Transverse colon (tissue), 4 donors: ENCODE results near the gene PTPRC. TPM values are rescaled to one million over a fixed set of nuclear protein-coding genes. Genes with fewer than 3 reads are reported as not detected.
"Not testable (repeated sequence)": the region's sequence is repeated elsewhere in the genome, so short reads cannot be mapped to it uniquely, and the experiment has no call there.

ENCODE experiments used
- DNase-seq: peaks from one replicate; pipeline ENCODE4 v3.0.0-alpha.2; 2019
- H3K27ac ChIP-seq, 4 donors: fragments of 200-600 bp; sonication (generic); 2 replicates each; pipeline ENCODE4 v1.5.1; 2016 to 2018; ENCODE audit warnings: inconsistent platforms in 4 of 4
- H3K27me3 ChIP-seq: fragments of 200-600 bp; sonication (generic); 2 replicates; pipeline ENCODE4 v1.5.1; 2017; ENCODE audit warnings: inconsistent platforms
- H3K36me3 ChIP-seq, 4 donors: fragments of 200-600 bp; sonication (generic); 2 replicates each; pipeline ENCODE4 v1.5.1; 2017 to 2019; ENCODE audit warnings: inconsistent platforms in 4 of 4
- H3K4me1 ChIP-seq, 4 donors: fragments of 200-600 bp; sonication (generic); 2 replicates each; pipeline ENCODE4 v1.5.1; 2017 to 2020; ENCODE audit warnings: inconsistent platforms in 4 of 4
- H3K4me3 ChIP-seq, 4 donors: fragments of 200-600 bp; sonication (generic); 1 replicate in 1 of 4; 2 replicates in 3 of 4; pipeline versions ENCODE4 v1.5.1 to v1.6.1; 2017 to 2019; ENCODE audit warnings: inconsistent platforms in 4 of 4
- H3K9me3 ChIP-seq, 2 donors: fragments of 200-600 bp; sonication (generic); 2 replicates each; pipeline ENCODE4 v1.5.1; 2017 to 2019; ENCODE audit warnings: inconsistent platforms in 2 of 2
- EP300 ChIP-seq: sonication (generic); formaldehyde crosslinking; IDR thresholded peaks from one replicate; pipeline ENCODE4 v1.6.1; 2017; ENCODE audit warnings: antibody characterized with exemption, low read depth
- POLR2A ChIP-seq: fragments of 450-650 bp; IDR thresholded peaks from one replicate; pipeline ENCODE4 v1.6.1; 2016; ENCODE audit warnings: antibody characterized with exemption, mild to moderate bottlenecking, moderate library complexity
- POLR2AphosphoS5 ChIP-seq, 3 donors: sonication (generic); formaldehyde crosslinking; IDR thresholded peaks; one replicate each; pipeline ENCODE4 v1.6.1; 2016; ENCODE audit warnings: antibody characterized with exemption in 3 of 3
- WGBS, 2 donors: methylation state at CpG; one replicate each; pipeline ENCODE4 v1.1.5; 2018; ENCODE audit warnings: low coverage in 1 of 2; 5-methylcytosine and 5-hydroxymethylcytosine counted together
- in situ Hi-C, 4 donors: fragments of 200-750 bp; cut with MboI; loops; one replicate each; pipeline versions ENCODE4 v1.15.0 to v1.15.1; 2017; ENCODE audit warnings: low sequenced_read_pairs in 3 of 4, low pct_ligation_motif_present in 1 of 4, low pct_unique_long_range_greater_than_20kb in 1 of 4
- intact Hi-C: fragments of 100-400 bp; cut with DNase I; formaldehyde crosslinking; loops from one replicate; pipeline ENCODE4 v1.15.1; 2023; ENCODE audit warnings: low total_unique reads
- total RNA-seq, 4 donors: library from RNA; depleted of rRNA; stranded (reverse); fragments of >200 nt; gene quantifications; one replicate each; pipeline ENCODE4 v1.1.0, GENCODE V29; 2016
- TF ChIP-seq, protein P1 (sequence below), 5 experiments: fragments of 200-600 bp in 3 of 5; fragments of 450-650 bp in 2 of 5; sonication (generic) in 3 of 5; IDR thresholded peaks; 1 replicate in 2 of 5; 2 replicates in 3 of 5; pipeline ENCODE4 v1.5.1; 2016 to 2017; ENCODE audit warnings: antibody characterized with exemption in 5 of 5, inconsistent platforms in 3 of 5, mild to moderate bottlenecking in 2 of 5, moderate library complexity in 1 of 5

The PTPRC gene
- total RNA-seq, 4 donors from 2014 or later: 6.4 to 50.7 (median 25.6) TPM

DNA sequence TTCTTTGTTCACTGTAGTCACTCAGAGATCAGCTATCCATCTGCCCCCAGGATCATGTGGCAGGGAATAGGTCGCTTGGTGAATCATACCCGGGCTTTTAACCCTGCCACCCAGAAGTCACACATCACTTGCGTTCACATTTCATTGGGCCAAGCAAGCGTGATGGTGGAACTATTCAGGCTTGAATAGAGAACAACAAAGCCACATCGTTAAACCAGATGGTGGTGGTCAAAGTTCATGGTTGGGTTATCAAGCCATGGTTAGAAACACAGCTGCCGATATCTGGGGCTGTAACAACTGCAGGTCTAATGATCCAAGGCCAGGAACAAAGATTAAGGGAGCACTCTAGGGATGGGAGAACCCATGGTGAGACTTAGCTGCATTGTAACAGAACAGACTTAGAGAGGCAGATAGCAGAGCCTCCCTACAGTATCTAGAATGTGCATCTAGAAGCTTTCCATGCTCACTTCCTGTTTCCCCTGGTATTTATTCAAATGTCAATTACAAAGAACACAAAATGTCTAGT lies 40.0 kb upstream of the PTPRC start:
- in situ Hi-C loops: no loop called here
- 50 to 72% methylated on average over 4 to 6 of the region's 6 CpGs for WGBS, 2 donors
- no peak for DNase-seq
- Histone ChIP-seq H3K27ac (no peak overlapping the region), H3K36me3 (no peaks in the 10 kb centered on the region), H3K9me3 (no peaks in the 10 kb centered on the region), H3K4me3 (no peak overlapping the region), H3K4me1 (no peaks in the 10 kb centered on the region), H3K27me3 (no peaks in the 10 kb centered on the region)
- TF ChIP-seq, protein P1, sequence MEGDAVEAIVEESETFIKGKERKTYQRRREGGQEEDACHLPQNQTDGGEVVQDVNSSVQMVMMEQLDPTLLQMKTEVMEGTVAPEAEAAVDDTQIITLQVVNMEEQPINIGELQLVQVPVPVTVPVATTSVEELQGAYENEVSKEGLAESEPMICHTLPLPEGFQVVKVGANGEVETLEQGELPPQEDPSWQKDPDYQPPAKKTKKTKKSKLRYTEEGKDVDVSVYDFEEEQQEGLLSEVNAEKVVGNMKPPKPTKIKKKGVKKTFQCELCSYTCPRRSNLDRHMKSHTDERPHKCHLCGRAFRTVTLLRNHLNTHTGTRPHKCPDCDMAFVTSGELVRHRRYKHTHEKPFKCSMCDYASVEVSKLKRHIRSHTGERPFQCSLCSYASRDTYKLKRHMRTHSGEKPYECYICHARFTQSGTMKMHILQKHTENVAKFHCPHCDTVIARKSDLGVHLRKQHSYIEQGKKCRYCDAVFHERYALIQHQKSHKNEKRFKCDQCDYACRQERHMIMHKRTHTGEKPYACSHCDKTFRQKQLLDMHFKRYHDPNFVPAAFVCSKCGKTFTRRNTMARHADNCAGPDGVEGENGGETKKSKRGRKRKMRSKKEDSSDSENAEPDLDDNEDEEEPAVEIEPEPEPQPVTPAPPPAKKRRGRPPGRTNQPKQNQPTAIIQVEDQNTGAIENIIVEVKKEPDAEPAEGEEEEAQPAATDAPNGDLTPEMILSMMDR (IDR thresholded peaks at IDR 0.05): no peak
- TF ChIP-seq POLR2AphosphoS5 (IDR thresholded peaks at IDR 0.05) (no peak), POLR2A (no peak), EP300 (no peak)
- intact Hi-C loops: no loop called here

DNA sequence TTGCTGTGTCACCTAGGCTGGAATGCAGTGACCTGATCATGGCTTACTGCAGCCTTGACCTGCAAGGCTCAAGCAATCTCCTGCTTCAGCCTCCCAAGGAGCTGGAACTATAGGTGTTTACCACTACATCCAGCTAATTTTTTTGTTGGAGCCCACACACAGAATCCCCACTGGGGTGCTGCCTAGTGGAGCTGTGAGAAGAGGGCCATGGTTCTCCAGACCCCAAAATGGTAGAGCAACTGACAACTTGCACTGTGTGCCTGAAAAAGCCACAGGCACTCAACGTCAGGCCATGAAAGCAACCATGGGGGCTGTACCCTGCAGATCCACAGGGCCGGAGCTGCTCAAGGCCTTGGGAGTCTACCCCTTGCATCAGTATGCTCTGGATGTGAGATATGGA lies 39.1 kb upstream of the PTPRC start:
- intact Hi-C loops: no loop called here
- no peaks in the 10 kb centered on the region for H3K9me3 ChIP-seq
- TF ChIP-seq, protein P1 (IDR thresholded peaks at IDR 0.05): no peak
- TF ChIP-seq POLR2AphosphoS5 (IDR thresholded peaks at IDR 0.05): no peak
- 75% methylated on average over 2 of the region's 2 CpGs; no CpG with 5 or more reads in 1 of the 2 donors for WGBS, 2 donors
- no peak overlapping the region for H3K27ac ChIP-seq
- H3K27me3 ChIP-seq: no peaks in the 10 kb centered on the region
- DNase-seq: no peak
- no peaks in the 10 kb centered on the region for H3K4me1 ChIP-seq
- in situ Hi-C loops: no loop called here
- H3K4me3 ChIP-seq: no peak overlapping the region
- H3K36me3 ChIP-seq: no peaks in the 10 kb centered on the region

DNA sequence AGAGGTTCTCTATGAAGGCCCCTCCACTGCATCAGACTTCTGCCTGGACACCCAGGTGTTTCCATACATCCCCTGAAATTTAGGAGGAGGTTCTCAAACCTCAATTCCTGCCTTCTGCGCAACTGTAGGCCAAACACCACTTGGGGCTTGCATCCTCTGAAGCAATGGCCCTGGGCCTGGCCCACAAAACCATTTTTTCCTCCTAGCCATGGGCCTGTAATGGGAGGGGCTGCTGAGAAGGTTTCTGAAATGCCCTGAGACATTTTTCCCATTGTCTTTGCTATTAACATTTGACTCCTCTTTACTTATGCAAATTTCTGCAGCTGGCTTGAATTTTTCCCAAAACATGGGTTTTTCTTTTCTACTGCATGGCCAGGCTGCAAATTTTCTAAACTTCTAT lies 37.9 kb upstream of the PTPRC start:
- intact Hi-C loops (no loop called here), in situ Hi-C loops (no loop called here)
- Histone ChIP-seq H3K36me3 (no peaks in the 10 kb centered on the region), H3K27me3 (no peaks in the 10 kb centered on the region), H3K9me3 (no peaks in the 10 kb centered on the region), H3K4me3 (no peak overlapping the region), H3K4me1 (no peaks in the 10 kb centered on the region), H3K27ac (no peak overlapping the region)
- 100% methylated on average over 1 of the region's 1 CpG; no CpG with 5 or more reads in 1 of the 2 donors for WGBS, 2 donors
- DNase-seq: no peak
- TF ChIP-seq POLR2A (no peak), EP300 (no peak), POLR2AphosphoS5 (IDR thresholded peaks at IDR 0.05) (no peak)

DNA sequence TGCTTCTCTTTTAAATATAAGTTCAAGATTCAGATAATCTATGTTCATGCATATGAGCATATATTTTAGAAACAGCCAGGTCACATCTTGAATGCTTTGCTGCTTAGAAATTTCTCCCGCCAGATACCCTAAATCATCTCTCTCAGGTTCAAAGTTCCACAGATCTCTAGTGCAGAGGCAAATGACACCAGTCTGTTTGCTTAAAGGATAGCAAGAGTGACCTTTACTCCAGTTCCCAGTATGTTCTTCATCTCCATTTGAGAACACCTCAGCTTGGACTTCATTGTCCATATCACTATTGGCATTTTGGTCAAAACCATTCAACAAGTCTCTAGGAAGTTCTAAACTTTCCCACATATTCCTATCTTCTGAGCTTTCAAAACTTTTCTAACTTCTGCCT lies 37.5 kb upstream of the PTPRC start:
- H3K9me3 ChIP-seq, in situ Hi-C loops, H3K36me3 ChIP-seq, H3K27ac ChIP-seq, H3K27me3 ChIP-seq, intact Hi-C loops, H3K4me3 ChIP-seq, DNase-seq, H3K4me1 ChIP-seq: not testable (repeated sequence)
- 90 to 95% methylated on average over 1 of the region's 1 CpG for WGBS, 2 donors

DNA sequence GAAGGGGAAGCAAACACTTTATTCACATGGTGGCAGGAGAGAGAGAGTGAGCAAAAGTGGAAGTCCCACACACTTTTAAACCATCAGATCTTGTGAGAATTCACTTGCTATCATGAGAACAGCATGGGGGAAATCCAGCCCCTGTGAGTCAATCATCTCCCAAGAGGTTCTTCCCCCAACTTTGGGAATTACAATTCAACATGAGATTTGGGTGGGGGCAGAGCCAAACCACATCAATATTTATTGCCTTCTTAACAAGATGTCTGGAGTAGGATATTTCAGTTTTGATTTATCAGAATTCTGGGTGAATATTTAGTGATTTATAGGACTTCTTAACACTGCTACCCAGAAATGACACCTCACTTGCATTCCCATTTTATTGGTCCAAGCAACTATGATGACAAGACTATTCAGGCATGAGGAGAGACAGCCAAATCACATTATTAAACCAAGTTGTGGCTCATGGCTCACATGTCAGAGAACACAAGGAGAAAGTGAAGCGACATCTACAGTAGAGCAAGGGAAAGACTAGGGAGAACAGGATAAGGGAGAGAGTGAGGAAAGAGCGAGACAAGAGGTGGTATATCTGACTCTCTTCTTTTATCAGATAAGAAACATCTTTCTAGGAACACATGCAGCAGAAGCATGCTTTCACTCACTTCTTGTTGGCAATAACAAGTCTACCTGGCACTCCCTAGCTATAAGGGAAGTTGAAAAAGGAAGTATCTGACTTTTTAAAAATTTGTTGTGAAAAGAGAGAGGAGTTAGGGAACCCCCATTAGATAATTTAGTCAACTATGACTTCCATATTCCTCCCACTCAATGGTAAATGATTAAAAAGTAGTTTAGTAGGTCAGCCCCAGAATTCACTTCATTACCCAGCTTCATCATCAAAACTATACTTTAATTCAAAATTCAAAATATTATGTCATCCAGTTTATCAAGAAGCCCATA lies 36.6 kb upstream of the PTPRC start:
- no peak overlapping the region for H3K27ac ChIP-seq
- no peaks in the 10 kb centered on the region for H3K9me3 ChIP-seq
- no peak overlapping the region for H3K4me3 ChIP-seq
- intact Hi-C loops: no loop called here
- in situ Hi-C loops: no loop called here
- TF ChIP-seq POLR2A: no peak
- WGBS, 2 donors: 85 to 86% methylated on average over 2 of the region's 2 CpGs
- no peaks in the 10 kb centered on the region for H3K4me1 ChIP-seq
- no peaks in the 10 kb centered on the region for H3K27me3 ChIP-seq
- DNase-seq: no peak
- H3K36me3 ChIP-seq: no peaks in the 10 kb centered on the region
